GM10248 (cell line): Measurements from ENCODE around the gene PHYH.
"Not testable (repeated sequence)": the region's sequence is repeated elsewhere in the genome, so short reads cannot be mapped to it uniquely, and the experiment has no call there.

Source experiments
- CTCF ChIA-PET: fragments of 300-600 bp; sonication (Branson Sonifier 250); formaldehyde crosslinking; extraction: SDS; loops from one replicate; lab custom pipeline; 2021; ENCODE audit warnings: antibody characterized with exemption; lab: Yijun Ruan, JAX
- POLR2A ChIA-PET: fragments of 350-650 bp; sonication (Branson Sonifier 250); formaldehyde crosslinking; extraction: SDS; loops from one replicate; lab custom pipeline; 2020; ENCODE audit warnings: antibody characterized with exemption; lab: Yijun Ruan, JAX
- DNase-seq: peaks from one replicate; pipeline ENCODE4 v3.0.0; 2012; ENCODE audit errors: extremely low spot score
- CTCF ChIP-seq: IDR thresholded peaks from 2 replicates; pipeline ENCODE4 v1.5.1; 2012; ENCODE audit warnings: mild to moderate bottlenecking, low read depth; ENCODE audit errors: extremely low read depth, missing control alignments, control extremely low read depth

Gene PHYH

GRCh38 chr10:13291061-13291460 lies 8.8 kb downstream of the PHYH start:
- no peak for DNase-seq
- CTCF ChIA-PET = interaction anchor here (1.3 to 3.8 kb wide), 3 partner anchors 9 to 19 kb away, joined by 3 to 19 read pairs (median 3); partner anchors contain the start of gene PHYH
- no peak for TF ChIP-seq CTCF
- POLR2A ChIA-PET = no interaction called here

DNA sequence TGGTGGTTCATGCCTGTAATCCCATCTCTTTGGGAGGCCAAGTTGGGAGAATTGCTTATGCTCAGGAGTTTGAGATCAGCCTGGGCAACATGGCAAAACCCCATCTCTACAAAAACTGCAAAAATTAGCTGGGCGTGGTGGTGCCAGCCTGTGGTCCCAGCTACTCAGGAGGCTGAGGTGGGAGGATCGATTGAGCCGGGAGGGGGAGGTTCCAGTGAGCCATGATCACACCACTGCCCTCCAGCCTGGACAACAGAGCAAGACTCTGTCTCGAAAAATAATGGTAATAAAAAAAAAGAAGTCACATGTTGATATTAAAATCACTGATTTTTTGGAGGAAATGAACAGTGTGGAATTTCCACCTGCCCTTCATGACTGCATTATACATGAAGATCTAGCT lies 15.8 kb downstream of the PHYH start:
- CTCF ChIA-PET = interaction anchor here (1.0 to 1.5 kb wide), 3 partner anchors 12 to 18 kb away, joined by 3 to 5 read pairs (median 4); no protein-coding TSS in a partner anchor
- no peak for TF ChIP-seq CTCF
- DNase-seq = no peak
- POLR2A ChIA-PET = no interaction called here

- CTCF ChIA-PET = interaction anchor here (1.0 to 1.3 kb wide), 2 partner anchors 9 to 20 kb away, joined by 3 read pairs; no protein-coding TSS in a partner anchor
- DNase-seq, POLR2A ChIA-PET: not testable (repeated sequence)
Measured at GRCh38 chr10:13282348-13282747, 17.5 kb downstream of the PHYH start.

GRCh38 chr10:13276749-13277365 lies 23.0 kb downstream of the PHYH start:
- DNase-seq = no peak
- CTCF ChIA-PET = no interaction called here
- POLR2A ChIA-PET = no interaction called here
- TF ChIP-seq CTCF = no peak

DNA sequence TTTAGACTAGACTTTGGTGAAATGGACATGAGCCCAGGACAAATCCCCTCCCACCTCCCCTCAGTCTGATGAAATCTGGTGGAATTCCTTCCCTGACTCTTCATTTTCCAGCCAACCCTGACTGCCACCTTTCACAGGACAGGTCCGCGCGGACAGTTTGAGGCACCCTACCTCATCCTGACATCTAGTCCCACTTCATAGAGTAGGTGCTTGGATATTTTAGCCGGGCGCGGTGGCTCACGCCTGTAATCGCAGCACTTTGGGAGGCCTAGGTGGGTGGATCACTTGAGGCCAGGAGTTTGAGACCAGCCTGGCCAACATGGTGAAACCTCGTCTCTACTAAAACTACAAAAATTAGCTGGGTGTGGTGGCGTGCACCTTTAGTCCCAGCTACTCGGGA lies 23.7 kb downstream of the PHYH start:
- DNase-seq, CTCF ChIA-PET, POLR2A ChIA-PET: not testable (repeated sequence)

DNA sequence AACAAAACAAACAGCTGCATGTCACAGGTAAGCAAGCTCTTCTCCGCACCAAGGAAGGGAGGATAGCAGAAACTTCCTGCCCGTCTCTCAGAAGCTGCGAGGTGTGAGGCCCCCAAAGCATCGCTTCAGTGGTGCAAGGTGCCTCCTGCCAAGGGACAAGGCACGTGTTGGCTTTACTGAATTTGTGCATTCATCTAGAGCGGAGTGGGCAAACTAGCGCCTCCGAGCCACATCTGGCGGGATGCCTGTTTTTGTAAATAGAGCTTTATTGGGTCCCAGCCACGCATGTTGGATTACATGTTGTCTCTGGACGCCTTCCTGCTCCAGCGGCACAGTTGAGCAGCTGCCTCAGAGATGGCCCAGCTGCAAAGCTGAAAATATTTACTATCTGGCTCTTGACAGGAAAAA lies 27.7 kb downstream of the PHYH start:
- no peak for TF ChIP-seq CTCF
- DNase-seq = no peak
- POLR2A ChIA-PET = no interaction called here
- CTCF ChIA-PET = interaction anchor here (0.7 to 4.1 kb wide), 8 partner anchors 12 to 79 kb away, joined by 3 to 27 read pairs (median 4); partner anchors contain the start of gene PHYH

- peak; percentile 73 for DNase-seq
- ChIA-PET CTCF (interaction anchor here (0.7 to 4.1 kb wide), 8 partner anchors 13 to 80 kb away, joined by 3 to 27 read pairs (median 4); partner anchors contain the start of gene PHYH), POLR2A (no interaction called here)
- peak; percentile 52 for TF ChIP-seq CTCF
Measured at GRCh38 chr10:13271552-13272163, 28.2 kb downstream of the PHYH start.
